HG03064 (cell line): ENCODE data around the gene RTTN.
"Not testable (repeated sequence)": the region's sequence is repeated elsewhere in the genome, so short reads cannot be mapped to it uniquely, and the experiment has no call there.

Experiments used
- ATAC-seq: cut with Tn5 transposase; IDR thresholded peaks from one replicate; pipeline ENCODE4 v1.9.1; 2021; ENCODE audit warnings: low read depth; ENCODE audit not compliant: unreplicated experiment

RTTN gene

GRCh38 chr18:70102854-70103253 lies 102.6 kb downstream of the RTTN start:
- not testable (repeated sequence) for ATAC-seq

GRCh38 chr18:70089858-70090257 lies 115.6 kb downstream of the RTTN start:
- ATAC-seq = no peak

GRCh38 chr18:70086085-70086484 lies 119.4 kb downstream of the RTTN start:
- no peak for ATAC-seq

- ATAC-seq = no peak
Observed at GRCh38 chr18:70085641-70086040, 119.8 kb downstream of the RTTN start.

- no peak for ATAC-seq
Observed at GRCh38 chr18:70082430-70082829, 123.1 kb downstream of the RTTN start.

DNA sequence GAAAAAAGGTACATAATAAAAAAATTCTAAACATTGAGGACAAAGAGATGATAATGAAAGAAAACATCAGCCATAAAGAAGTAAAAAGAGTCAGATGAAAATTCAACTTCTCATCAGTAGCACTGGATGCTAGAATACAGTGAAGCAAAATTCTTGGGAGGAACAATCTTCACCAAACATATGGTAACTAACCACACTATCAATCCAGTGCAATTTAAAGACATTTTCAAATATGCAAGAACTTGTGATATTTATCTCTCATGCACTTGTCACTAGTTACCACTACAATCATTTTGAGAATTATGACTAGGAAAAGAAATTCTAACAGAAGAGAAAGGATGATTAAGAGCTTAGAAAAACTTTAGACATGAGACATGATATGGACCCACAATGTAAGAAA lies 127.4 kb downstream of the RTTN start:
- no peak for ATAC-seq

GRCh38 chr18:70075906-70076305 lies 129.6 kb downstream of the RTTN start:
- ATAC-seq = no peak

GRCh38 chr18:70074116-70074515 lies 131.4 kb downstream of the RTTN start:
- ATAC-seq = no peak

DNA sequence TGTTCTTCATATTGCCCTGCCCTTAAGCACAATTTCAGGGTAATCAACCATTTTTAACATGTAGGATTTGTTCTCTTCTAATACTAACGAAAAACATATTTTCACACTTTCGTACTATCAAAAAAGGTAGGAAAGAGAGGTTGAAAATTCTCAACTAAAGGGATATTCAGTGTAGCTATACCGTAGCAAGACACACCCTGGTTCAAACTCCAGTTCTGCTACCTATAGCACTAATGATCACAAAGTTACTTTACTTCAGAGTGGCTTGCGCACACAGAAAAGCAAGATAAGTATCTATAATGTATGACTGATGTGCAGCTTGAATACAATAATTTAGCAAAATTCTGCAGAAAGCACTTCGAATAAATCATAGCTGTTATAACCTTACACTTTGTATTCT lies 132.1 kb downstream of the RTTN start:
- no peak for ATAC-seq

GRCh38 chr18:70072678-70073077 lies 132.8 kb downstream of the RTTN start:
- no peak for ATAC-seq

DNA sequence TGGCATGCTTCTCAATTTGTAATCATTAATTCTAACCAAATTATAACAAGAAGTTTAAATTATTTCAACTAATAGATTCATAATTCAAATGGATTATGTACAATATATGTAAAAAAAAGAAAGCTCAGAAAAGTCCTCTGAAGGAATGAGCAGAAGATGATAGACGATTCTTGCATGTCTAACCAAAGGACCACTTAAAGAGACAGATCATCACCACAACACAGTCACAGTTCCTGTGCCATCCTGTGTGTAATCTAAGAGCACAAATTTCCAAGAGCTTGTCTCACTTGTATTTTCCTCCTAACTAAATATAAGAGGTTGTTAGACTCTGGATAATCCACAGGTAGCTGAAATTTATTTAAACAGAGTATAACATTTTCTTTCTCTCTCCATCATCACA lies 135.5 kb downstream of the RTTN start:
- ATAC-seq = no peak

DNA sequence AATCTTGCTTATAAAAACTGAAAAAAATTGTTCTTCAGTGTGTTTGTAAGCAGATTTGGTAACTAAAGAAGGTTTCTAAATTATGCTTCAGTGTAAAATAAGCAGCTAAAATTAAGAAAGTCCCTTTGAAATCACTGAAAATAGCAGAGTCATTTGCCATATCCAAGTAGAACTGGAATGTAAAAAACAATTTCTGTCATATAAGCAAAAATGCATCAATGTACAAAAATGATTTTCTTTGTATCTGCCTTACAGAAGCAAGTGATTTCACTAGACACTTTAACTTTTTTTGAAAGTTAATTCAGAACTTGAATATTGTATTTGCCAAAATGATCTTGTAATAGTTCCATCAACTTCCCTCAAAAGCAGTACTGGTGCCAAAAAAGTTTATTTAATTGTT lies 136.1 kb downstream of the RTTN start:
- ATAC-seq = no peak

DNA sequence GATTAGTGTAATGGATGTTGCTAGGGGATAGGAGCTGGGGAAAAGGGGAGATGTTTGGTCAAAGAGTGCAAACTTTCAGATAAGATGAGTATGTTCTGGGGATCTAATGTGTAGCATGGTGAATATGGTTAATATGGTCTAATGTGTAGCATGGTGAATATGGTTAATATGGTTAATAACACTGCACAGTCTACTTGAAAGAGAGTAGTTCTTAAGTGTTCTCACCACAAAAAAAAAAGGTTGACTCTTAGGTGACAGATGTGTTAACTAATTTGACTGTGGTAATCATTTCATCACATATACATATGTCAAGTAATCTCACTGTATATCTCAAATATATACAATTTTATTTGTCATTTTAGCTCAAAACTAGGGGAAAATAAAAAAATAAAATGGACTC lies 136.5 kb downstream of the RTTN start:
- ATAC-seq = no peak

DNA sequence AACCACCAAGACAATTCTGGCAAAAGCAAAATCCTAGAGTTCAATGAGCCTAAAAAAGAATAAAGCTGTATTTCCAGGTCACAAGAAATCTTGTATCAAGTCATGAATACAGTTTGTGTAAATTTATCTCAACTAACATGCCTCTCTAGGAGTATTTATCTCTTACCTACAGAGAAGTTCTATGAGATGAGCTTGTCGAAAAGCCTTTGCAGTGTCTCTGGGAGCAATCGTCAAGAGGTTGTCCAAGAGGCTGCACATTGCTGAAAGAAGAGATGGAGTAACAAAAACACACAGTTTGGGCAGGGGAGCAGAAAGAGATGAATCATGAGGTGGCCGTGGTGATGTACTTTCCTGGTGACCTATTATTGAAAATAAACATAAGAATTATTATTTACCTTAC lies 145.8 kb downstream of the RTTN start:
- ATAC-seq = no peak

DNA sequence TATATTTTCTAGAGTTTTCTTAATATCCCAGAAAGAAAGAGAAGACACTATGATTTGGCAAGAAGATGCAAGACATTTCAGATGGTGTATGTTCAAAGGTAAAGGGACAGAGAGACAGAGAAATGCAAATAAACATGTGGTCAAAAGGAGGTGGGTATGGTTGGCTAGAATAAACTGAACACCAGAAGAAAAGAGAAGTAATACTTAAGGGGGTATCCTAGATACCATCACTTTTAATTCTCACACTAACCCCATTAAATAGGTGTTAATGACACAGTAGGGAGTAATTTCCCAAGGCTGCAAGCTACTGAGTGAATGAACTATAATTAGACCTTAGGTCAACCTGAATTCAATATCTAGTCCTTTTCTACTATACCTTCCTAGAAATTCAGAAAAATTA lies 146.6 kb downstream of the RTTN start:
- ATAC-seq = peak; percentile 98

GRCh38 chr18:70047931-70048603 lies 157.4 kb downstream of the RTTN start:
- ATAC-seq = no peak

DNA sequence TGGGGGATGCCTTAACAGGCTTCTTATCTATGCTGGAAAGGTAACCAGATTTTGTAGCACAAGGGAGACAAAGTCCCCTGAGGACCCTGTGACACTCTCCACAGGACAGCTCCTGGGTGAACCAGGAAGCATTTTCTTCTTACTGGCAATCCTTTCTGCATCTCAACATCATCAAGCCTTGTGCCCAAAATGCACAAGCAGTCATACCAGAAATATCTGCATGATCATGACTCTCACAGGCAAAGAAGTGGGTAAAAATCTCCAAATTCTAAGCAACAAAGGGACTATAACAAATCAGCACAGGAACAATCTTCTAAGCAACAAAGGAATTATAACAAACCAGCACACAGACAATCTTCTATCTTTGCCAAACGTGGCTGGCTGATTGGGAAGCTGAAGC lies 158.7 kb downstream of the RTTN start:
- ATAC-seq = no peak

- no peak for ATAC-seq
Observed at GRCh38 chr18:70046207-70046606, 159.3 kb downstream of the RTTN start.

DNA sequence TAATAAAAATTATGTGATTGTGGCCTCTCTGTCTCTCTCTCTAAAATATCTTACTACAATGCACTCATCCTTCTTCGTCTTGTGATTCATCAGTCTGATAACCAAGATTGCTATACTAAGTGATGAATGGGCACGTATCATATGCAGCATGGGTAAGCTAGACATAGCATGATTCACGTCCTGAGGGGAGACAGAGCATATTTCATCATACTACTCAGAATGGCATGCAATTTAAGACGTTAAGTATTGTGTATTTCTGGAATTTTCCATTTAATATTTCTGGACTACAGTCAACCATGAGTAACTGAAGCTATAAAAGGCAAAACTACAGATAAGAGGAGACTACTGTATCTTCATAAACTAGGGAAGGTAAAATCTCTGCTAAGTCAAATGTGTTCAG lies 160.9 kb downstream of the RTTN start:
- ATAC-seq = no peak

DNA sequence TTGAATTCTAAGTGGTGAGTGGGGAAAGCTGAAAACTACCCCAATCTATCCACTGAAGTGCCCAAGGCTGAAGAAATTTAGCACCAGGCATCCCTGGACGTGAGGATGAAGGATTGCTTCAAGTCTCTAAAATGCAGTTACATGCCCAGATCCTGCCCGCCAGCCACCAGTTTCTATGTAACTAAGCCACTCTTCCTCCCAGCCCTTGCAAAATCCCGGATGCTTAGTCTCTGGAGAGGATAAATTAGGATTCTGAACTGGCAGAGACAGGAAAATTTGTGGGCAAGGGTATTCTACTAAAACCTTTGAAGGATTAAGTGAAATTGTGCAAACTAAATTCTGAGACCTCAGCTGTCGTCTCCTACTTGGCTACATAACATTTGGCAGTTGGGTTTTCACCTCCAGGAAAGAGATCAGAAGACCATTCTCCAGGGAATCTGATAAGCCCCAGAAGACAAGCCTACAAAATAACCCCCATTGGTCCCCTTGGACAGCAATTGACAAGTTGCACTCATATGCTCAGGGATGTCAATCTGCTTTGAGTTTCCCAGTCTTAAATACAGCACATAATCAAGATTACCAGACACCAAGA lies 163.9 kb downstream of the RTTN start:
- no peak for ATAC-seq

GRCh38 chr18:70039186-70039585 lies 166.3 kb downstream of the RTTN start:
- ATAC-seq = no peak

DNA sequence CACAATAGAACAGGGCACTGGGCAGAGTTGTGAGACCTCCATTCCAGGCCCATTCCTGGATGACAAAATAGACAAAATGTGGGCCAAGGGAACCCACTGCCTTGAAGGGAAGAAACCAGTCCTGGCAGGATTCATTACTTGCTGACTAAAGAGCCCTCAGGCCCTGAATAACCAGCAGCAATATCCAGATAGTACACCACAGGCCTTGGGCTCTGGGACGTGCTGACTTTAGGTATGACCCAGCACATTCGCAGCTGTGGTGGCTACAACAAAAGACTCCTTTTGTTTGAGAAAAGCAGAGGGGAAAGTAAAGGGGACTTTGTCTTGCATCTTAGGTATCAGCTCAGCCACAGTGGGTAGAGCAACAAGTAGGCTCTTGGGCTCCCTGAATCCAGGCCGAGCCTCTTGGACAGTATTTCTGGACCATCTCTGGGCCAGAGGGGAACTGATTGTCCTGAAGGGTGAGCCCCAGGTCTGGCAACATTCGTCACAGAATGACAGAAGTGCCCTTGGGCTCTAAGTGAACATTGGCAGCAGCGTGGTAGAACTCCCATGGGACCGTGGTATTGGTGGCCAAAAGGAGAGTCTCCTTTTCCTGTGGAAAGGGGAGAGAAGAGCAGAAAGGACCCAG lies 167.9 kb downstream of the RTTN start:
- ATAC-seq = peak; percentile 18
